Lung (tissue), 12 donors: ENCODE results near the gene SYCE3. TPM values are rescaled to one million over a fixed set of nuclear protein-coding genes. Genes with fewer than 3 reads are reported as not detected.
"Not testable (repeated sequence)": the region's sequence is repeated elsewhere in the genome, so short reads cannot be mapped to it uniquely, and the experiment has no call there.

Experiments used
- ATAC-seq: fragments of 200-7000 bp; cut with Tn5 transposase; one replicate; pipeline ENCODE4 v1.9.1; 2020; ENCODE audit warnings: moderate number of reproducible peaks; ENCODE audit not compliant: insufficient read depth, low FRiP score
- DNase-seq, 3 donors: peaks; one replicate each; pipeline ENCODE4 v3.0.0-alpha.2; 2013 to 2017
- H3K27ac ChIP-seq, 2 donors: one replicate each; pipeline ENCODE4 v1.5.1; 2013; ENCODE audit warnings: mild to moderate bottlenecking in 2 of 2, moderate library complexity in 2 of 2, control low read depth in 1 of 2, inconsistent platforms in 1 of 2, low read depth in 1 of 2, low read length in 1 of 2
- H3K27me3 ChIP-seq, 3 donors: one replicate each; pipeline ENCODE4 v1.5.1; 2013; ENCODE audit warnings: low read length in 2 of 3; ENCODE audit not compliant: control insufficient read depth in 3 of 3, insufficient read depth in 3 of 3
- H3K36me3 ChIP-seq, 4 donors: one replicate each; pipeline ENCODE4 v1.5.1; 2013; ENCODE audit warnings: low read length in 4 of 4, mild to moderate bottlenecking in 1 of 4, moderate library complexity in 1 of 4; ENCODE audit not compliant: control insufficient read depth in 4 of 4, insufficient read depth in 4 of 4
- H3K4me1 ChIP-seq, 5 donors: one replicate each; pipeline ENCODE4 v1.5.1; 2013; ENCODE audit warnings: low read length in 5 of 5, mild to moderate bottlenecking in 2 of 5, moderate library complexity in 1 of 5; ENCODE audit not compliant: control insufficient read depth in 5 of 5, insufficient read depth in 5 of 5
- H3K4me3 ChIP-seq: one replicate; pipeline ENCODE4 v1.5.1; 2013; ENCODE audit warnings: mild to moderate bottlenecking, control low read depth, moderate library complexity
- H3K9ac ChIP-seq, 2 donors: one replicate each; pipeline ENCODE4 v1.5.1; 2013; ENCODE audit warnings: low read length in 2 of 2, control low read depth in 1 of 2; ENCODE audit not compliant: insufficient read depth in 1 of 2
- H3K9me3 ChIP-seq, 4 donors: one replicate each; pipeline ENCODE4 v1.5.1; 2013; ENCODE audit warnings: low read length in 3 of 4, mild to moderate bottlenecking in 1 of 4, moderate library complexity in 1 of 4; ENCODE audit not compliant: control insufficient read depth in 4 of 4, insufficient read depth in 3 of 4
- CTCF ChIP-seq: IDR thresholded peaks from 2 replicates; pipeline ENCODE4 v1.5.1; 2012; ENCODE audit warnings: mild to moderate bottlenecking; ENCODE audit errors: control extremely low read depth, extremely low read depth
- WGBS, 2 donors: extraction: QIAGEN DNeasy Blood & Tissue Kit; methylation state at CpG; one replicate each; pipeline ENCODE4 v1.1.7; 2013; 5-methylcytosine and 5-hydroxymethylcytosine counted together
- polyA plus RNA-seq, 2 donors: library from polyadenylated mRNA; stranded (reverse); fragments of 200-250 nt; gene quantifications; one replicate each; pipeline ENCODE4 v1.2.1, GENCODE V29; 2013
- total RNA-seq, 2 donors: library from RNA; depleted of rRNA in 1 of 2; stranded (reverse); fragments of >200 nt in 1 of 2; gene quantifications; one replicate each; pipeline ENCODE4 v1.2.1, GENCODE V29; 2014 to 2021
- donor health status: control.
- donor health status: control.
- donor health status: Bipolar disorder and iron deficiency.
- donor health status: healthy.
- donor health status: DM: yes; HTN: yes; CAD: no.

SYCE3 gene
- total and polyA plus RNA-seq, 4 donors = 1.1 to 1.7 TPM; not detected in 2

GRCh38 chr22:50537765-50538164 is 25.0 kb downstream of the SYCE3 start:
- peaks cover 0 to 4% (median 2%) of the 10 kb centered on the region in 5 donors for H3K4me1 ChIP-seq
- no peaks in the 10 kb centered on the region for H3K36me3 ChIP-seq
- H3K27me3 ChIP-seq = peaks cover 0 to 21% (median 13%) of the 10 kb centered on the region in 3 donors
- DNase-seq (no peak), ATAC-seq (no peak)
- no peak overlapping the region for H3K4me3 ChIP-seq
- peak overlapping the region in 1 of 2 donors; percentile 93 for H3K27ac ChIP-seq
- WGBS, 2 donors = 72 to 89% methylated on average over 13 of the region's 13 CpGs
- no peaks in the 10 kb centered on the region for H3K9me3 ChIP-seq
- no peak for TF ChIP-seq CTCF
- no peak overlapping the region for H3K9ac ChIP-seq

GRCh38 chr22:50536226-50536625 is 26.5 kb downstream of the SYCE3 start:
- no peaks in the 10 kb centered on the region for H3K36me3 ChIP-seq
- no peak overlapping the region for H3K9ac ChIP-seq
- peaks cover 0 to 22% (median 19%) of the 10 kb centered on the region in 3 donors for H3K27me3 ChIP-seq
- H3K27ac ChIP-seq = no peak overlapping the region
- DNase-seq = no peak
- H3K4me3 ChIP-seq = no peak overlapping the region
- TF ChIP-seq CTCF = no peak
- H3K4me1 ChIP-seq = peaks cover 0 to 16% (median 7%) of the 10 kb centered on the region in 5 donors
- WGBS, 2 donors = 84 to 89% methylated on average over 3 of the region's 3 CpGs
- no peaks in the 10 kb centered on the region for H3K9me3 ChIP-seq
- no peak for ATAC-seq

GRCh38 chr22:50535113-50535512 is 27.6 kb downstream of the SYCE3 start:
- peak overlapping the region in 1 of 2 donors; percentile 32 for H3K27ac ChIP-seq
- DNase-seq (no peak), ATAC-seq (no peak)
- H3K4me1 ChIP-seq = peaks cover 0 to 24% (median 9%) of the 10 kb centered on the region in 5 donors
- no peaks in the 10 kb centered on the region for H3K36me3 ChIP-seq
- WGBS, 2 donors = 79 to 93% methylated on average over 7 to 8 of the region's 8 CpGs
- H3K9ac ChIP-seq = no peak overlapping the region
- no peak overlapping the region for H3K4me3 ChIP-seq
- no peaks in the 10 kb centered on the region for H3K9me3 ChIP-seq
- no peak for TF ChIP-seq CTCF
- H3K27me3 ChIP-seq = peaks cover 0 to 28% (median 27%) of the 10 kb centered on the region in 3 donors

- DNase-seq = peak; percentile 12 to 67 (median 57)
- not testable (repeated sequence) for ATAC-seq, H3K4me3 ChIP-seq, H3K9ac ChIP-seq, H3K9me3 ChIP-seq, H3K36me3 ChIP-seq
- 40 to 44% methylated on average over 21 of the region's 21 CpGs for WGBS, 2 donors
- peak overlapping the region in 1 of 2 donors; percentile 83 for H3K27ac ChIP-seq
- peaks cover 0 to 35% (median 29%) of the 10 kb centered on the region in 3 donors for H3K27me3 ChIP-seq
- peaks cover 0 to 27% (median 9%) of the 10 kb centered on the region in 5 donors for H3K4me1 ChIP-seq
Observed at GRCh38 chr22:50533856-50534711, 28.6 kb downstream of the SYCE3 start.
